PC-9 (cell line): ENCODE results near the gene RSBN1.

Experiments
- CTCF ChIP-seq: fragments of 200-600 bp; sonication (generic); conservative IDR thresholded peaks from 2 replicates; pipeline ENCODE4 v1.6.1; 2017; ENCODE audit warnings: mixed run types, antibody characterized with exemption, mild to moderate bottlenecking, moderate library complexity
- EZH2 ChIP-seq: fragments of 200-600 bp; sonication (generic); IDR thresholded peaks from 2 replicates; pipeline ENCODE4 v1.8.0; 2017; ENCODE audit warnings: antibody characterized with exemption, low read depth

GRCh38 chr1:113861641-113862040, 49.4 kb upstream of the RSBN1 start:
- TF ChIP-seq CTCF: no peak
- no peak for TF ChIP-seq EZH2
